Measurements from ENCODE around the gene TSR1.

The TSR1 gene

GRCh38 chr17:2282297-2282873 is 53.9 kb downstream of the TSR1 start:
- DNase-seq (ENCODE audit: low read depth in 2 of 2): no peak

GRCh38 chr17:2279707-2280106 is 56.5 kb downstream of the TSR1 start:
- DNase-seq (ENCODE audit: low read depth in 2 of 2): no peak

- DNase-seq (ENCODE audit: low read depth in 2 of 2): no peak
These were observed 58.7 kb downstream of the TSR1 start for GRCh38 chr17:2277429-2278170.

GRCh38 chr17:2275722-2276121 is 60.5 kb downstream of the TSR1 start:
- DNase-seq (ENCODE audit: low read depth in 2 of 2): no peak

DNA sequence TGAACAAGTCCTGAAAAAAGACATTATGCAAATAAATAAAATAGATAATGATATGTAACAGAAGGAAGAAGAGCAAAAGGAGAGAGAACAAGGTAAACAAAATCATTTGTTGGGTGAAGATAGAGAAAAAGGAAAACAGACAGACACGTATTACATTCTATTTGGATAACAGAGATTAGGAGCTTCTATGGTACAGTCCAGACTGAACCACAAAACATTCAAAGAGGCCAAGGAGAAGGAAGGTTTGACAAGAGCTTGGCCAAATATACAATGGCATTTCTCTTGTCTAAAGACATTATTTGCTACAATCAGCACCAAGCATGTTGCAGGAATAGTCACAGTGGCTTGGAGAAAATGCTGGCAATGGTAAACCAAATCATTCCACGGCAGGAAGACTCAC is 61.8 kb downstream of the TSR1 start:
- DNase-seq (ENCODE audit: low read depth in 2 of 2): no peak
